Measurements from ENCODE around the gene ABCA2.

GRCh38 chr9:137034709-137035506 is 6.9 kb upstream of the ABCA2 start:
- TF ChIP-seq POLR2A (IDR thresholded peaks at IDR 0.05) (peak in 1 of 2 donors; percentile 9), CTCF (IDR thresholded peaks at IDR 0.05) (peak; percentile 85 to 95 (median 90))
